Stimulated activated CD4-positive, alpha-beta T cell treated with anti-CD3 and anti-CD28 coated beads, Interleukin-12 subunit alpha, Interleukin-12 subunit beta, amount 100 ng/mL, for 48 hours (primary cell): ENCODE results near the gene ZFR2.
"Not testable (repeated sequence)": the region's sequence is repeated elsewhere in the genome, so short reads cannot be mapped to it uniquely, and the experiment has no call there.

ENCODE experiments used
- DNase-seq, 3 donors: peaks; one replicate each; pipeline ENCODE4 v3.0.0-alpha.2; 2020; ENCODE audit warnings: low read depth in 2 of 3, low spot score in 1 of 3

ZFR2 gene

DNA sequence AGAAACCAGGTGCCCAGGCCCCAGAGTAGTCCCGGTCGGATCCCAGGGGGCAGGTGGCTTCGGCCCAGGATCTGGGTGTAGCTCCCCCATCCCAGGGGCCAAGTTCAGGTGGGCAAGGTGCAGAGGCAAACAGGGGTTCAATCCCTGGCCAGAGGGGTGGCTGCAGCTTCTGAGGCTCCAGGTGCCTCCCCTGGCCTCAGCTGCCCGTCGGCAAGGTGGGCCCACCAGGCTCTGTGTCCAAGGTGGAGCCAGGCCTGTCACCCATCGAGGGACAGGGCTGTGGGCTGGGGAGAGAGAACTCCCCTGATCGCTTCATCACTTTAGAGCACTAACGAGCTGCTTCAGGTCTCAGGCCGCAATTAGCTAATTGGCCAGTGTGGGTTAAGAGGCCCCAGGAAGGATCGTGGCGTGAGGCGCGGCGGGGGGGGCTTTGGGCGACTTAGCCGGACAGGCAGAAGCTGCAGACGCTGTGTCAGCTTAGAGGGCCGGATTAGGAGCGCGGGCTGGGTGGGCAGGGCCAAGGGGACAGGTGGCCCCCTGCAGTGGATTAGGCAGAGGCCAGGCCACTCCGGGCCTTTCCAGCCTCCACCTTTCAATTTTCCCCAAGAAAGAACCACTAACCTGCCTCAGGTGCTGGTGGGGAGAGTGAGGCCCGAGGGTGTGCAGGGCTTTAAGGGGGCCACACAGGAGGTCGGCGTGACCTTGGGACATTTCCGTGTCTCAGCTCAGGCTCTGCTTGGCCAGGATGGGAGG lies 94.0 kb downstream of the ZFR2 start:
- DNase-seq = no peak

DNA sequence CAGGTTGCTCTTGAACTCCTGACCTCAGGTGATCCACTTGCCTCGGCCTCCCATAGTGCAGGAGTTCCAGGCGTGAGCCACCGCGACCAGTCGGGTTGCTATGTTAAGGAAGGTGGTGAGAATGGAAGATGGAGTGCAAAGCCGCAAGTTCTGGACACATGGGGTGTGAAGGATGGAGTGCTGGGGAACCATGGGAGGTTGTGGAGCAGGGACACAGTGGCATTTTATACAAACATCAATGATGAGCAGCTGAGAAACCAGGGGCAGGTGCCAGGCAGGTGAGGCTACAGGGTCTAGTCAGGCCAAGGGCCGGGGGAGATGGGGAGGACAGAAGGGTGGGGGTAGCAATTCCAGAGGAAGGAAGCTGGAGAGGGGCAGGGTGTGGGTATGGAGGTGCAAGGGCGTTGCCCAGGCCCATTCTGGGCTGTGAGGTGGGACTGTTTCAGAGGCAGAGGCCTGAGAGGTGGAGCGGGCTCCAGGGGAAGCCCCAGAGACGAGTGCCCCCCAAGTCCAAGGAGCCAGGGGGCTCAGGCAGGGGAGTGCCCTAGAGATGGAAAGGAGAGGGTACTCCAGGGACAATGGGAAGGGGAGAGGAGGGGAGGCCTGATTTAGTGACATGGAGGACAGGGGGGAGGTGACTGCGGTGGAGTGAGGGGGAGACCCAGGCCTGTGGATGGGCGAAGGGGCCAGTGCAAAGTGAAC lies 94.9 kb downstream of the ZFR2 start:
- DNase-seq = no peak

DNA sequence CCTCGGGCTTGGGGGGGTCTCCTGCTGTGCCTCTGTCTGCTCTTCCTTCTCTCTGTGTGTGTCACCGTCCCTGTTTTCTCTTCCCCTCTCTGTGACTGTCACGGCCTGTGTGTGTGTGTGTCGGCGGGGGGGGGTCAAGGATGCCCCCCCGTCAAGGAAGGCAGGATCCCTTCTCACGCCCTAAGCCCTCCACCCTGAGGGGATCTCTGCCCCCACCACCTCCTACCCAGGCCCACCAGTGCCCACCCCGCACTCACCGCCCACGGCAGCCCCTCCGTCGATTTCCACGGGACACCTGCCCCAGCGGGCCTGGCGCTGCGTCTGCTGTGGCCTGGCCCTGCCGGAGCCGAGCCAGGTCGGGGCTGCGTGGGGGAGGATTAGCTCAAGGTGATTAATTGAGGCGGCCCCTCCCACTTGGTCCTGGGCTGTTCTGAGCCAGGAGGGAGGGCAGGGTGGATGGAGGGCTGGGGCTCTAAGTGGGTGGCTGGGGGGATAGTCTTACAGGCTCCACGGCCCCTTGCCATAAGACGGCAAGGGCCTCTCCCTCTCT lies 96.9 kb downstream of the ZFR2 start, which contains the start of gene RAX2:
RAX2 (minus strand) TSS at position 323 of the 550 bp plus-strand sequence. CDS start 486 bp downstream, outside the sequence.
- no peak for DNase-seq

GRCh38 chr19:3771000-3771905 lies 97.6 kb downstream of the ZFR2 start:
- DNase-seq = no peak

DNA sequence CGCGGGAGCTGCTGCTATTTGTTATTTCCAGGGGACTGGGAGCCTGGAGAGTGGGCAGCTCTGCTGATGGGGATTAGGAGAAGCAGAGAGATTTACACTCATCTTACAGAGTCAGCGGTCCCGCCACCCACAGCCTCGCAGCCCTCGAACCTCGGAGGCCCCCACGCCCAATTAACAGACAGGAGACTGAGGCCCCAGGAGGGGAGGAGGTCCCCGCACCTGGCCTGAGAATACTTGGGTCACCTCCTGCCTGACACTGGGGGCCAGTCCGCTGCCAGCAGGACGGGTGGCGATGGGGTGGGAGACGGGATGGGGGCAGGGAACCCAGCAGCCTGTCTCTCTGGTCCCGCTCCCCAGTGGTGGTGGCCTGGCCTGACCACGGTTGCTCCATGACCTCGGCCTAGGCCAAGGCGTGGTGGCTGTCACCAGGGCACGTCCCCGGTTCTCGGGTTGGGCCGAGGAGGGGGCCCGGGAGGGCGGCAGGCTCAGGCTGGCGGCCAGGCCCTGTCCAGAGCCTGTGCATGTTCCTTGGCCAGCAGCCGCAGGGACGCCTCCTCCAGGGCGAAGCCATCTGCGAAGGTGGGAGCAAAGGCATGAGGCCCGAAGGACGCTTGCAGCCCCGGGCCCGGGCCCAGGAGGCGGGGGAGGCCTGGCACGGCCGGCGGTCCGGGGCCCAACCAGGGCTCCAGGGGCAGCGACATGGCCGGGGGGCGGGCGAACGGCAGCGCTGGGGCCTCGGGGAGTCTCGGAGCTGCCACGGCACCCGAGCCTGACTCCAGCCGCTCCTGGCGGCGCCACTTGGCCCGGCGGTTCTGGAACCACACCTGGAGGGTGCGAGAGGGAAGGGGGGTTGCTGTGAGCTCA lies 98.5 kb downstream of the ZFR2 start:
- DNase-seq = no peak

DNA sequence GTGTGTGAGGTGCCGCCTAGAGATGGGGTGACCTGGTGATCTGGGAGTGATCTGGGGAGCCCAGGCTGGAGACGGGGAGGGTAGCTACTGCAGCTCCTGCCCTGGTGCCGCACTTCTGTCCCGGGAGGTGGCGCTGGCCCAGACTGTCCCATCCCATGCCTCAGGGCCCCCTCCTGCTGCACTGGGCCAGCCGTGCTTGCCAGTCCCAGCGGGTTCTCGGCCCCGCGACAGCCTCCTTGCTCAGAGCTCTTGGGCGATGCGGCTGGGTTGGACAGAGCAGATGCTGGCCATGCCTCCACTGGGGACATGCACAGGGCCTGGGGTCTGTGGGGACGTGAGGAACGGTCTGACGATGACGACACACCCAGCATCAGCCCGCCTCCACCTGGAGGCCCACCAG lies 99.3 kb downstream of the ZFR2 start:
- DNase-seq = no peak

DNA sequence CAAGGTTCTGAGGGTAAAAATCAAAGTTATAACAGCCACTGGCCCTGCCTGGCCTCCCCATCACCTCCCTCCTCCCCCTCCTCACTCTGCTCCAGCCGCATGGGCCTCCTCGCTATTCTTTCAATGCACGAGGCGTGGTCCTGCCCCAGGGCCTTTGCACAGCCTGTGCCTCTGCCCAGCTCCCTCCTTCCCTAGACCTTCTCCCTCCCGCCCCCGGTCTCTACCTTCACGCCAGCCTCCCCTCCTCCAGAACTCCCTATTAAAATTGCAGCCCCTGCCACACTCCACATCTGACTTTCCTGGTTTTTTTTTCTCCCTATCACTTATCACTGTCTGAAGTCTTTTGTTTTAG lies 100.1 kb downstream of the ZFR2 start:
- DNase-seq = no peak

GRCh38 chr19:3768015-3768747 lies 100.7 kb downstream of the ZFR2 start:
- no peak for DNase-seq

GRCh38 chr19:3767050-3767449 lies 101.8 kb downstream of the ZFR2 start:
- no peak for DNase-seq

- DNase-seq = no peak
Observed at GRCh38 chr19:3766520-3766919, 102.3 kb downstream of the ZFR2 start.

DNA sequence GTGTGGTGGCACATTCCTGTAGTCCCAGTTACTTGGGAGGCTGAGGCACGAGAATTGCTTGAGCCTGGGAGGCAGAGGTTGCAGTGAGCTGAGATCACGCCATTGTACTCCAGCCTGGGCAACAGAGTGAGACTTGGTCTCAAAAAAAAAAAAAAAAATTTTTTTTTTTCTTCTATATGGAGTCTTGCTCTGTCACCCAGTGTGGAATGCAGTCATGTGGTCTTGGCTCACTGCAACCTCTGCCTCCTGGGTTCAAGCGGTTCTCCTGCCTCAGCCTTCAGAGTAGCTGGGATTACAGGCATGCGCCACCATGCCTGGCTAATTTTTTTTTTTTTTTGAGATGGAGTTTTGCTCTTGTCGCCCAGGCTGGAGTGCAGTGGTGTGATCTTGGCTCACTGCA lies 103.1 kb downstream of the ZFR2 start:
- DNase-seq = not testable (repeated sequence)

DNA sequence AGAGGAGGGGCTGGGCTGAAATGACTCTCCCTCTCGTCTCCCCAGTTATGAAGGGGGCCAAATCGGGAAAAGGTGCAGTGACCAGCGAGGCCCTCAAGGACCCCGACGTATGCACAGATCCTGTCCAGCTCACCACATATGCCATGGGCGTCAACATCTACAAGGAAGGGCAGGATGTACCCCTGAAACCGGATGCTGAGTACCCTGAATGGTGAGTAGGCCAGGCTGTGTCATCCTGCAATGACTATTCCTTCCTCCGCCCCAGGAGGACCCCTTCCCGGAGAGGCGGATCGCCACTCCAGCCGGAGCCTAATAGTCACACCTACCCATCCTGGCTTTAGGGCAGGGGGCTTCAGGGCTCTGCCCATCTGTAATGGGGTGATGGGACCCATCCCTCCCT lies 103.7 kb downstream of the ZFR2 start:
- no peak for DNase-seq

DNA sequence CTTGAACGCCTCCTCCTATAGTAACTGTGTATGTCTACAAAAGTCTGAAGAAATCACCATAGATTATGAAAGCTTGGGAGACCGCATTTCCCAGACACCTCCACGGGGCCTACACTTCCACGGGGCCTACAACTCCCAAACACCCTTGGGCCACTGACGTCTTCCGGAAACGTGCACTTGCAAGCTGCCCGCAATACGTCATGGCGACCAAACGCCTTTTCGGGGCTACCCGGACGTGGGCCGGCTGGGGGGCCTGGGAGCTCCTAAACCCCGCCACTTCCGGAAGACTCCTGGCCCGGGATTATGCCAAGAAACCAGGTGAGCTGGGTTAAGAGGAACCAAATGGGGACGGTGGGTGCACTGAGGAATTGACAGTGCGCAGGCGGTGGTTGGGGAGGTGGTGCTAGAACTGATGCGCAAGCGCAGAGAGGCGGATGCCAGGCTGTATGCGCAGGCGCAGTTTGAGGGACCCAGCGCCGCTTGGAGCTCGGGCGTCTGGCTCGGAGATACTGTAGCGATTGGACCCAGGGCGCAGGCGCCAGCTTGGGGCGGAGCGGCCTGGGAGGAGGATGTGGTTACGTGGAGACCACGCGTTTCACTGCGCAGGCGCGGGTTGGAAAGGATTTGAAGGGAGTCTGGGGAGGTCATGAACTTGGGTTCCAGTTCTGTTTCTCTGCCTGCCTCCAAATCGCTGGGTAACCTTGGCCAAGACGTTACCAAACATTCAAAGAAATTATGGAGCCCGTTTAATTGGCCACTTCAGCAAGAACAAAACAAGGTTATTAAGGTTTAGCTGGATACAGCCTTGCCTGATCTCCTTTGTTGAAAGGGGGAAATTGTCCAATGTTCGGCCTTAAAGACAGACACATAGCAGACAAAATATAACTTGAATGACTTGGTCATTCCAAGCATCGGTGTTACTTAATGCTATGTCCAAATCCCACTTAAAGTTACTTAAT lies 106.1 kb downstream of the ZFR2 start, which contains the start of gene MRPL54:
MRPL54 (plus strand) TSS at position 182 of the 959 bp plus-strand sequence; CDS start at position 201, 19 bp downstream.
- DNase-seq = peak; percentile 98 to 99 (median 98)

DNA sequence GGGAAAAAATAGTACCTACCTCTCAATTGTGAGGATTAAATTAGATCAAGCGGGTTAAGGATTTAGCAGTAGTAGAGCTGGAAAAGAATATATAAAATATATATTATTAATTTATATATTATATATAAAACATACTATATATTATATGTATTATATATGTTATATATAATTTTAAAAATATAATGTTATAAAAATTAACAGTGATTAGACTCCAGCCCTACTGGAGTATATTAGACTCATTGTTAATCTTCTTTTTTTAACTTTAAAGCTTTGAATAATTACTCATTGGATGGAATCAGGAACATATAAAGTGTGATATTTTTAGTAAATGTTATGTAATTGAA lies 106.7 kb downstream of the ZFR2 start:
- DNase-seq = no peak

DNA sequence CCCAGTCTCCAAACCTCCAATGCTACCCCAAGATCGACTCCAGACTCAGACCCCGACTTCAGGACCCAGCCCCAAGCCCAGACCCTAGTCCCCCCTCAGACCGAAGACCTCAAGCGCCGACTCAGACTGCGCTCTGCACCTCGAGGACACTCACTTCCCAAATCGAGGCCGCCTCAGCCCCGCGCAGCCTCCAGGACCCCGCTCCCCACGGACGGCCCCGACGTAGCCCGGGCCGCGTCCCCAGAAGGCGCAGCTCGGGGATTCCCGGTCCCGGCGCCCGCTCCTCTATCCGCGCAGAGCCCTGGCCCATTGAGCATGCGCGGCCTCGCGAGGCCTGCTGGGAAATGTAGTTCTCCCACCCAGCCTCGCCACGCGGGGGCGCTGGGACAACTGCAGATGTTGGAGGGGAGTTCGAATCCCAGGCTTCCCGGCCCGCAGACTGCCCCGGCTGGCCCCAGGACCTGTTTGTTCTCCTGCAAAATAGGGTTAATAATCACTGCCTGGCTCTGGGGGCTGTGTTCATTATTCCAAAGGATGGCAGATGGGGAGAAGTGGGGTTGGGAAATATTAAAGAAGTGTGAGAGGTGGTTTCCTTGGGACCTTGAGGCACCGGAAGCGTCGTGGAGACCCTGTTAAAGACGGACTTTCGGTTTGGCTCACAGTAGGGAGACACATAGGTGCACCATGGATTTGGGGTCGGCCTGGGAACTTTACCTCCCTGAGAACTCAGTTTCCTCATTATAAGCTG lies 107.3 kb downstream of the ZFR2 start, which contains the start of gene APBA3:
APBA3 (minus strand) TSS at position 311 of the 748 bp plus-strand sequence. CDS start 1,428 bp downstream, outside the sequence.
- DNase-seq = peak; percentile 93 to 98 (median 95)

DNA sequence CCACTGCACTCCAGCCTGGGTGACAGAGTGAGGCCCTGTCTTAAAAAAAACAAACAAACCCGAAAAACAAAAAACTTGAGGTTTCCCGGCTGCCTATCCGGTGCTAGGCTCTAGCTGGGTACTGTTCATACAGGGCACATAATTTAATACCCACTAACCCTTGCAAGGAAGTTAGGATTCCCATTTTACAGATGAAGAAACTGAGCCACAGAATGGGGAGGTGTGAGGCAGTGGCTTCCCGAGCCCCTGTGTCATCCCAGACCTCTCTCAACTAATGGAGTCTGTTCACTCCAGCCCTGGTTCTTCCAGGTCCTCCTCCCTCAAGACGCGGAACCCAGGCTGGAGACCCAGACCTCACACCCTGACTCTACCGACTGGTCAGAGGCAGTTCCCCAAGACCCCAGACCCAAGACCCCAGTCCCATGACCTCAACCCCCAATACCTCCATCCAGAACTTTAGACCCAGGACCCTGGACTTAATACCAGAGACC lies 107.9 kb downstream of the ZFR2 start:
- DNase-seq = no peak

DNA sequence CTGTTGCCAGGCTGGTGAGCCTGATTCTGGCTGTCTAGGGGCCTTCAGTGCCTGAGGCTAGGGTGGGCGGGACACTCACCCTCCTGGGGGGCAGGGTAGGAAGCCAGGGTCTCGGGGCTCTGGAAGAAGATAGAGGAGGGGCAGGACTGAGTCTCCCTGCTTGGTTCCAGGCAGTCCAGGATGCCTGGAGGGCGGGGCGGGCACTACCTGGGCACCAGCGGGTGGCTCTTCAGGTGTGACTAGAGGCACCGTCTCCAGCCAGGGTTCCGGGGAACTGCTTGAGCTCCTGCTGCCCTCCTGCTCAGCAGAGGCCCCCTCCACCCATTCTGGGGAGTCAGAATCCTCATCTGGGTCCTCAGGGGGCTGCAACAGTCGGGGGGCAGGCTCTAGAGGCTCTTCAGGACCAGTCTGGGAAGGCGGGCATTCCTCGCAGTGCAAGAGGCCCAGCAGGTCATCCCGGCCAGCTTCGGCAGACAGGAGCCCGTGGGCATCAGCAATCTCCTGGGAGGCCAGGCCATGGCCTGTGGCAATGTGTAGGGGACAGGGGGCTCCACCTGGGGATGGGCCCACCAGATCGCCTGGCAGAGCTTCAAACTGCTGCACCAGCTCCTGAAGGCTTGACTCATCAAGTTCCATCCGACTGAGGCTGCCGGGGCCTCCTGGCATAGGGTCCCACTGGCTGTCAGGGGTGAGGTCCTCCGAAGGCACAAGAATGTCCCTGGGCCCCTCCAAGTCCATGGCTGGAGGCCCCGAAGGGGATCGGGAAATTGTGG lies 109.2 kb downstream of the ZFR2 start:
- no peak for DNase-seq
